Tongue (tissue), 2 donors: Measurements from ENCODE around the gene ADGRG4. TPM values are rescaled to one million over a fixed set of nuclear protein-coding genes. Genes with fewer than 3 reads are reported as not detected.

Source experiments
- DNase-seq: peaks from one replicate; pipeline ENCODE4 v3.0.0-alpha.2; 2015
- total RNA-seq: library from RNA; depleted of rRNA; stranded (reverse); fragments of >200 nt; gene quantifications from one replicate; pipeline ENCODE4 v1.2.3, GENCODE V29; 2014

Gene ADGRG4
- total RNA-seq, 1 donor from 2014 or later, result 0.10 TPM

DNA sequence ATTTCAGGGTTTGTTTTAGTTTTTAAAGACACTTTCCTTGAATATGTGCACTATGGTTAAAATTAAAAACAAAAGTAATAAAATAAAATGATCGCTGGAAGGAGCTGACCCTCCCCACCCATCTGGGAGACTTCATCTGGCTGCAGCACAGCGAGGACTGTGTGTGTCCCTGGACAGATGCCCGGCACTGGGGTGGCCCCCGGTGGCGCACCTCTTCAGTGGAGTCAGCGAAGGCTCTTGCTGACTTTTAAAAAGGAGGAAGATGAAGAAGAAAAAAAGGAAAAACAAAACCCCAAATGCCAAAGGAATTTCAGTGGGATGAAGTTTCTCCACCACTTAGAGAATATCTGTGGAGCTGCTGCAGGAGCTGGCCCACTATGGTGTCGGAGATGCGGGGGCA, 5.4 kb upstream of the ADGRG4 start:
- no peak for DNase-seq

DNA sequence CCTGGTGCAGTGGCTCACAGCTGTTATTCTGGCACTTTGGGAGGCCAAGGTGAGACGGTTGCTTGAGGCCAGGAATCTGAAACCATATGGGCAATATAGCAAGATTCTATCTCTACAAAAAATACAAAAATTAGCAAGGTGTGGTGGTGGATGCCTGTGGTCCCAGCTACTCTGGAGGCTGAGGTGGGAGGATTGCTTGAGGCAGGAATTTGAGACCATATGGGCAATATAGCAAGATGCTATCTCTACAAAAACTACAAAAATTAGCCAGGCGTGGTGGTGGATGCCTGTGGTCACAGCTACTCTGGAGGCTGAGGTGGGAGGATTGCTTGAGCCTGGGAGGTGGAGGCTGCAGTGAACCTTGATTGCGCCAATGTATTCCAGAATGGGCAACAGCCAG, 2.3 kb downstream of the ADGRG4 start:
- no peak for DNase-seq

DNA sequence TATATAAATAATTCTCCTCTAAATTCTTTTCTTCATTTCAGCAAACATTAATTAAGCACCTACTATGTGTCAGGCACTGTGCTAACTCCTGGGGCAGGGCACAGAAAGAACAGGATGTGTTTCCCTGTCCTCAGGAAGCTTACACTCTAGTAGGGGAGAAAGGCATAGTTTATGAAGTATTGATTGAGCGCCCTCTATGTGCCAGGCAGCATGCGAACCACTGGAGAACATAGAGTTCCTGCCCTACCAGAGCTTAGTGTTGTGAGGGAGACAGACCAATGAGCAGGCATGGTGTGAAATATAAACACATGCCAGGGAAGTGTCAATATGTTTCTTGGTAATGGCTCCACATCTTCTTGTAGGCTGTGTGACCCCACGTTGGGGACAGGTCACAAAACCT, 3.7 kb downstream of the ADGRG4 start:
- DNase-seq, result no peak

DNA sequence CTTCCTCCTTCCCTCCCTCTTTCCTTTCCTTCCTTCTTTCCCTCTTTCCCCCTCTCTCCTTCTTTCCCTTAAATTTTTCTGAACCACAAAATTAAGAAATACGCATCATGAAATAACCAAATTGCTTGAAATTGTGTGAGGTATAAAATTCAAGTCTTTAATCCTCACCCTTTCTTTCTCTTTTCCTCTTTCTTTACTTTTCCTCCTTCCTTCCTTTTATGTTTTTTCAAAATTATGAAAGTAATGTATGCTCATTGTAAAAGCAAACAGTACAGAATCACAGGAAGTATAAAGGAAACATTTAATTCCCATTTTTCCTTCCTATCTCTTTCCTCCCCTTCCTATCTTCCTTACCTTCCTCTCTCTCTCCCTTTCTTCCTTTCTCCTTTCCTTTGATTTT, 5.4 kb downstream of the ADGRG4 start:
- DNase-seq, result no peak

DNA sequence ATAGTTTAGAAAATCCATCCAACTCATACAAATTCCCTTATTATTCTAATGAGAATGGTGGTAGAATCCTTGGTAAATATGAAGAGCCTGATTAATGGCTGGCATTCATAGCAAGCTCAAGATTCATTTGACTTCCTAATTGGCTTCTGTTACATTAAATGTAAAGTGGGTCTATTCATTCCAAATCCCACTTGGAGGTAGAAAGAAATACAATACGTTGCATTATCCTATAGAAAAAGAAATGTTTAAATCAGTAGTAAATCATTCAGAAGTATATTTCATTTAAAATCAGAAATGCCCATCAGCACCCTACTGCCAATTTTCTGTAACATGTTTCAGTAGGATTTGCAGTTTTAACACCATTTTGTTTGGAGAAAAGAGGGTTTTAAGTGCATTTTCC, 6.7 kb downstream of the ADGRG4 start:
- DNase-seq, result no peak

DNA sequence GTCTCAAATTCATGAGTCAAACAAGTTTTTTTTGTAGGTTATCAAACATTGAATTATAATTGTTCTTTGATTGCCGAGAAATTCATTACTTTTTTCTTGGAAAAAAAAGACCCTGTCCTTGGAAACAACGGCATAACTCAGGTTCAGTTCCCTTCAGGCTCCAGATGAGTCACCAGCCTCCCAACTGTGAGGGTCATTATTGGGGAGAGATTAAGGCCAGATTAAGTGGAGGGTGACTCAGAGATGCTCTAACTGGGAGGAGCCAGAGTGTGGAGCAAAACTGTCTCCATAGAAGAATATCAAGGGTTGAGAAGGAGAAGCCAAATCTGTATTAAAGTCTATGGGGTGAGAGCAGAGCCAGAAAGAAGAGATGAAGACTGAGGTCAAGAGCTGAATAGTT, 9.6 kb downstream of the ADGRG4 start:
- DNase-seq, result no peak

DNA sequence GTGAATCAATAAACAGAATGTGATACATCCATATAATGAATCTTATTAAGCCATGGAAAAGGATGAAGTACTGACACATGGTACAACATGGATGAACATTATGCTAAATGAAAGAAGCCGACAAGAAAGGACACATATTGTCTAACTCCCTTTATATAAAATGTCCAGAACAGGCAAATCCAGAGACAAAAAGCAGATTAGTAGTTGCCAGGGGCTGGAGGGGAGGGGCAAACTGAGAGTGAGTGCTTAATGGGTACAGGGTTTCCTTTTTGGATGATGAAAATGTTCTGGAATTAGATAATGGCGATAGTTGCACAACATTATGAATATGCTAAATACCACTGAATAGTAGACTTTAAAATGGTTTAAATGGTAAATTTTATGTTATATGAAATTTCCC, 17.4 kb downstream of the ADGRG4 start:
- DNase-seq, result no peak

DNA sequence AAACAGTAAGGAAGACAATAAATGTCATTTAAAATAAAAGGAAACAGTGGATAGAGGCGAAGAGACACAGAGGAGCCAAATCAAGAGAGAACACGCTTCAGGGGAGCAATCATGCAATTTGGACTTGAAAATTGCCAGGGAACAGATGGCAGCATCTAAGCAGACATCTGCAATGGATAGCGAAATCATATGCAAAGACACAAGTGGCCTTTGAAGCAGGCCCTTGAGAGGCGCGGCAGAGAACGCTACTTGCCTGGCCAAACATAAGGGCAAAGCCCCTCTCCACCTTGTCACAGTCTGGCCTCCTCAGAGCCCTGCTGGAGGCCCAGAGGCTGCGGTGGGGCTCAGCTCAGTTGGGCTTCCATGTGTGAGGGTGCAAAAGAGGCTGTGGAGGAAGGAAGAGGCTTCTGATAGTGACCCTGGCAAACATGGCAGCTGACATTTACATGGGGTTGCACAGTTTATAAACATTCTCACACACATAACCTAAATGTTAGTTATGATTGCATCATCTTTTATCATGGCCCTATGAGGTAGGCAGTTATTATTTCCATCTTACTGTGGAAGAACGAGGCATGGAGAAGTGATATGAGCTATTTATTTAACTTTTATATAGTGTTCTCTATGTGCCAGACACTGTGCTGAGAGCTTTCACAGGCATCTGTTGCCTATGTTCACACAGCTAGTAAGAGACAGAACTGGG, 18.3 kb downstream of the ADGRG4 start:
- no peak for DNase-seq

DNA sequence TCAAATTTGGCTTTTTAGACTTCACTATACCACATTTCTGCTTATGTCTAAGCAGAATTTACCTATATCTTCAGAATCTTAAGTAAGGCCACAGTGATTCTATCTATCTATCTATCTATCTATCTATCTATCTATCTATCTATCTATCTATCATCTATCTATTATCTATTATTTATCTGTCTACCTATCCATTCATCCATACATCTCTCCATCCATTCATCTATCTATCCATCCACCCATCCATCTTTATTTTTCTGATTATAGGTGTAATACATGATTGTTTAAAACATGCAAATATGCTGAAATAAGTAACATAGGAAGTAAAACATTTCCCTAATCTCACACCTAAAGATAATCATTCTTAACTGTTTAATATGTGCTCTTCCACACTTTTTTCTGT, 18.8 kb downstream of the ADGRG4 start:
- no peak for DNase-seq

DNA sequence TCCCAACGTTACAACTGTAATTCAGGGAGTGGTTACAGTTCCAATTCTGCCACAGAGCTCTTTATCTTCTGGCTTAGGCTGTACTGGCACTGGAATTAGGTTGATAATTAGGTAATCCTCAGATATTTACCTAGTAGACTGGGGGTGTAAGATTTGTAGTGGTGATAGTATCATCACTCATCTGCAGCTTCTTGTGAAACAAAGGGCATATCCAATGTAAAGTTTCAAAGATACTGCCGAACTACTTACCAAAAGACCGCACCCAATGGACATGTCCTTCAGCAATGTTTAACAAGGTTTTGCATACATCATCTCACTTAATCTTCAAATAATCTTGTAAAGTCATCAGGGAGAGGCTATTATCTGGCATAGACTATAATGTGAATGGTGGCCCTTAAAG, 20.8 kb downstream of the ADGRG4 start:
- DNase-seq, result no peak

DNA sequence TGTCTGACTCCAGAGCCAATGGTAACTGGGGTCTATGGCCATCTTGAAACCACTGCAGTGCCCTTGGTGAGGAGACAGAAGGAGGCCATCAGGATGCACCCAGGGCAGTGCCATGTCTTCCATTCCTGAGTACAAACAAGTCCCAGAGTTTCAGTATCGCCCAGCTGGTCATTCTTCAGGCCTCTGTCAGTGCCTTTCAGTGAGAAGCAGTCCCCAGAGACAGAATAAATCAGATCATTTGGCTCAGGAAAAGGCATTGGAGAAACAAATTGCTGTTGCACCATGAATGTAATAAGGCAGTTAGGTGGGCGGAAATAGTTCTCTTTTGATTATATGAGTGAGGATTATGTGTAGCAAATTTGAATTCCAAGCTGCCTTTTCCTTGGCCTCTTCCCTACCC, 21.3 kb downstream of the ADGRG4 start:
- DNase-seq, result peak; percentile 2

DNA sequence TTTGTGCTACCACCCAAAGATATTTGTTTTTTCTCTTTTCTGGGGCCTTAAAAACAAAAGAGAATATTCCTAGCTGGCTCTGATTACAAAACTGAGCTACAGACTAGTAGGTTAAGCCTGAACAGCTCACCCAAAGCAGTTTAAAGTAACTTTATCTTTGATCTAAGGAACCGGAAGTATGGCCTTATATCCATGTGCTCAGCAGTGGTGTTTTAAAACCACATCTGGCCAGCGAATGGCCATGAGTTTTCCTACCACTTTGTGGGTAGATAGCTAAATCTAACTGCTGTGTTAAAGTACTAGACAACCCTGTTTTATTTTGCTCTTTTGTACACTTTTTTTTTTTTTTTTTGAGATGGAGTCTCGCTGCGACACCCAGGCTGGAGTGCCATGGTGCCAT, 24.6 kb downstream of the ADGRG4 start:
- DNase-seq, result no peak

DNA sequence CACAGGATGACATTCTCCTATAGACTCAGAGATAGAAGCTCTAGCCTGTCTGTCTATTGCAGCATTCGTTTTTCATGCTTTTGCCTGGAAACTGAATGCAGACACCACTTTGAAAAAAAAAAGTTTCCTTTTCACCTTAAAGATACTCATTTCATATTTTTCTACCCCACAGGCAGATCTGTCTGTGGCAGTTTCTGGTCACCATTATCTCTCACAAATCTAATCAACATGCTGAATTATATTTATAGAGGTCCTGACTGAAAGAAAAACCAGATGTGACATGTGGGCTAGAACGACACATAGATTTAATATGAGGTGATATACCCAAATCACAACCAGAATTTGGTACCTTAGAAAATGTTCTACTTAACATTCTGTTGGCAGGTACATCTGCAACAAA, 28.2 kb downstream of the ADGRG4 start:
- DNase-seq, result no peak

DNA sequence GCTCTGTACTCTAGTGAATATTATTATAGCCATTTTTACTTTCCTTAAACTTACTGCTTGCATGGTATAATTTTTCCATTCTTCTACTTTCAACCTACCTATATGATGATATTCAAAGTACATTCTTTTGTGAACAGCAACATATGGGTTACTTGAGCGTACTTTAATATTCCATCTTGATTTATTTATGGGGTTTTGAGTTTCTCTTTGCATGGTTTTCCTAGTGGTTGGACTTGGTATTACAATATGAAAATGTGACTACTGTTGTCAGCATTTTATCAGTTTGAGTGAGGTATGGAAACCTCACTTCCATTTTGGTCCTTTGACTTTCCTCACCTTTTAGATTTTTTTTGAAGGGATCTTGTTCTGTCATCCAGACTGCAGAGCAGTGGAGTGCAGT, 35.9 kb downstream of the ADGRG4 start:
- DNase-seq, result no peak

DNA sequence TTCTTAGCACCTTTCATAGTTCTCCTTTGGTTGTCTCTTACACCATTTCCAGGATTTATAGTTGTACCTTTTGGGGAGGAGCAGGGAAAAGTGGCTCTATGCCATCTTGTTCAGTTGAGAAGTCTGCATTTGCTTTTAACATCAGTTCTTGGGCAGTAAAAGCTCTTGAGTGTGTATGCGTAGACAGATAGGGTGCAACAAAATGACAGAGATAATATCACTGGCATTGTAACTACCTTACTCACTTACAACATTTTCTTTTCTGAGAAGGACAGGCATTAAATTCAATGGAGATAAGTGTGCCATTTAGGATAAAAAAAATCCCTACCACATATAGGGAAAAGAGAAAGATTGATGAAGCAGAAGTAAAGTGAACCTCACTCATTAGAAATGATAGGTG, 38.9 kb downstream of the ADGRG4 start:
- no peak for DNase-seq

DNA sequence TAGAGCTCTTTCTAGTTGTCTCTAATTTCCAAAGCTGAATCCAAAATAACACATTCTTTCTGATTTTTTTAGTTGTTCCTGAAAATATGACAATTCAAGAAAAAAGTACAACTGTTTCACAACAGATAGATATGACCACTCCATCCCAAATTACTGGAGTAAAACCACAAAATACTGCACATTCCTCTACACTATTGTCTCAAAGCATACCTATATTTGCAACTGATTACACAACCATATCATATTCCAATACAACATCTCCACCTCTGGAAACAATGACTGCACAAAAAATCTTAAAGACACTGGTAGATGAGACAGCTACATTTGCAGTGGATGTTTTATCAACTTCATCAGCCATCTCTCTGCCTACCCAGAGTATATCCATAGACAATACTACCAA, 43.6 kb downstream of the ADGRG4 start:
- no peak for DNase-seq

DNA sequence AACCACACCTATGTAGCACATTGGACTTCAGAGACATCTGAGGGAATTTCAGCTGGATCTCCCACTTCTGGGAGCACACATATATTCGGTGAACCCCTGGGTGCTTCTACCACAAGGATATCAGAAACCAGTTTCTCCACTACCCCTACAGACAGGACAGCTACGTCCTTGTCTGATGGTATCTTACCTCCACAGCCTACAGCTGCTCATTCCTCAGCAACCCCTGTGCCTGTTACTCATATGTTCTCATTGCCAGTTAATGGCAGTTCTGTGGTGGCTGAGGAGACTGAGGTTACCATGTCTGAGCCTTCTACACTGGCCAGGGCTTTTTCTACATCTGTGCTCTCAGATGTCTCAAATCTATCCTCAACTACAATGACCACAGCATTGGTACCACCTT, 45.7 kb downstream of the ADGRG4 start:
- no peak for DNase-seq

DNA sequence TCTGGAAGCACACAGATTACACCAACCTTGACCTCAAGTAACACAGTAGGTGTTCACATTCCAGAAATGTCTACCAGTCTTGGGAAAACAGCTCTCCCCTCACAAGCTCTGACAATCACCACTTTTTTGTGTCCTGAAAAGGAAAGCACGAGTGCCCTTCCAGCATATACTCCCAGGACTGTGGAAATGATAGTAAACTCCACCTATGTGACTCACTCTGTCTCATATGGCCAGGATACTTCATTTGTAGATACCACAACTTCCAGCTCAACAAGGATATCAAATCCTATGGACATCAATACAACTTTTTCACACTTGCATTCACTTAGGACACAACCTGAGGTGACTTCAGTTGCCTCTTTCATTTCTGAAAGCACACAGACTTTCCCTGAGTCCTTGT, 46.9 kb downstream of the ADGRG4 start:
- no peak for DNase-seq

DNA sequence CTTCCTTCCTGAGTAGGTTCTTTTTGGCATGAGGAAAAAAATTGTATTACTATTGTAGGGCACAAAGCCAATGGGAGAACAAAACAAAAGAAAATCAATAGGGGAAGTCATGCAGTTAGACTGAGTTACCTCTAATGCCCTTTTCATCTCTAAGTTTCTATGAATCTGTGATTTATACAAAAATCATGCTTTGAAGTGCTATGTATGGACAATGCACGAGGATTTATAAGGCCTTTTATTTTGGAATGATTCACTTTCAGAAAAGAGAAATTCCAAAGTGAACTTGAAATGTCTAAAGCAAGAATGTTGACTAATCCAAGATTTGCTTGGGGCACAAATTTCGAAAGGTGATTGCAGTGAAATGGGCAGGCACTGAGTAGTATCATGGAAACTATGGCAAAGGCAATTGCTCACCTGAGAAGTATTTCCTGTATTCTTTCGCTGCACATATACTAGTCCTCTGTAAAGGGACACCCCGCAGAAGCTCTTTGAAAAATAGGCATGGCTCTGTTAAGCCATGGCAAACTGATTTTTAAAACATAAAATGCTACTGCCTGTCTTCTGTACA, 52.8 kb downstream of the ADGRG4 start:
- DNase-seq, result no peak

DNA sequence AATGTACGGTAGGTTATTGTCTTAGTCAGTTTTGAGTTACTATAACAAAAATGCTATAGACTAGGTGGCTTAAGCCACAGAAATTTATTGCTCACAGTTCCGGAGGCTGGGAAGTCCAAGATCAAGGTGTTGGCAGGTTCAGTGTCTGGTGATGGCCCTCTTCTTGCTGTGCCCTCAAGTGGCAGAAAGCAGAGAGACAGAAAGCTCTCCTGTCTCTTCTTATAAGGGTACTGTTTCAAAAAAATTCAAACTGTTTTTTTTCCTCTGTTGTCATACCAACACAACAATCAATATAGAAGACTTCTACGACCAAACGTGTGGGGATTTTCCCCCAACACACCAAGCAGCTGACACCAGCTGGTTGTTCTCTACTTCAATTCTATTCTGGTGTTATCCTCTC, 53.4 kb downstream of the ADGRG4 start:
- no peak for DNase-seq

DNA sequence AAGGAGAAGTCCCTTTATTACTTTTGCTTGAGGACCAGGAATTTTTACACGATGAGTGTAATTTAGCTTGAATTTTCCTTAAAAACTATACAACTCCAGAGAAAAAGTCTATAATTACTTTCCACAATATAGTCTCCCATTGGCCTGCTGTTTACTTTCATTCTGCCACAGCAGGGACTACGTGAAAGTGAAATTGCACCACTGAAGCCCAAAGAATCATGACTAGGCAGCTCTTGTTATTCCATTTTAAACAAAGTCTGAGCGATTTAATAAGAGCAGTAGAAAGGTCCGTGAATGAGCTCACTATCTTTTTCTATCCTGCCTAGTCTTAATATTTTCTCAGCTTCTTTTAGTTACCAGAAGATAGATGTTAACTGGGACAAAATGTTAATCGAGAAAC, 68.6 kb downstream of the ADGRG4 start:
- no peak for DNase-seq

DNA sequence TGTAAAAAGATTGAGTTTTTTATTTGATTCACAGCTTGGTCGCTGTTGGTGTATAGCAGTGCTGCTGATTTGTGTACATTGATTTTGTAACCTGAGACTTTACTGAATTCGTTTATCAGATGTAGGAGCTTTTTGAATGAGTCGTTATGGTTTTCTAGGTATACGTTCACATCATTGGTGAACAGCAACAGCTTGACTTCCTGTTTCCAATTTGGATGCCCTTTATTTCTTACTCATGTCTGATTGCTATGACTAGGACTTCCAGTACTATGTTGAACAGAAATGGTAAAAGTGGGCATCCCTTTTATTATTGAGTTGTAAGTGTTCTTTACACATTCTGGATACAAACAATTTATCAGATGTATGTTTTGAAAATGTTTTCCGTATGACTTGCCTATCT, 76.0 kb downstream of the ADGRG4 start:
- DNase-seq, result no peak

DNA sequence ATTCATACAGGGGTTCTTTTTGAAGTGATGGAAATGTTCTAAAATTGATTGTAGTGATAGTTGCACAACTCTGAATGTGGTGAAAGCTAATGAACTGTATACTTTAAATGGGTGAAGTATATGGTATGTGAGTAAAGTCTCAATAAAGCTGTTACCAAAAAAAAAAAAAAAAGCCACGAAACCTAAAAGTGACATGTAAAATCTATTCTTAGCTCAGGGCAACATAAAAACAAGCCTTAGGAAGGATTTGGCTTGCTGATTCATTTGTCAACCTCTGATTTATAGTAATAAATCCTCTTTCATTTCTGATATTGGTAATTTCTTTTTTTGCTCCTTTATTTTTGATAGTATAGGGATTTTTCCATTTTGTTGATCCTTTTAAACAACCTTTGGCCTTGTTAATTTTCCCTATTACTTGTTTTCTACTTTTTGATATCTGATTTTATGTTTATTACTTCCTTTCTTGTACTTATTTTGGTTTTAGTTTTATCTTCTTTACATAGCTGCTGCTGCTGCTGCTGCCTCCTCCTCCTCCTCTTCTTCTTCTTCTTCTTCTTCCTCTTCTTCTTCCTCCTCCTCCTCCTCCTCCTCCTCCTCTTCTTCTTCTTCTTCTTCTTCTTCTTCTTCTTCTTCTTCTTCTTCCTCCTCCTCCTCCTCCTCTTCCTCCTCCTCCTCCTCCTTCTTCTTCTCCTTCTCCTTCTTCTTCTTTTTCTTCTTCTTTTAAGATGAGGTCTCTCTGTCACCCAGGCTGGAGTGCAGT, 79.4 kb downstream of the ADGRG4 start:
- no peak for DNase-seq

DNA sequence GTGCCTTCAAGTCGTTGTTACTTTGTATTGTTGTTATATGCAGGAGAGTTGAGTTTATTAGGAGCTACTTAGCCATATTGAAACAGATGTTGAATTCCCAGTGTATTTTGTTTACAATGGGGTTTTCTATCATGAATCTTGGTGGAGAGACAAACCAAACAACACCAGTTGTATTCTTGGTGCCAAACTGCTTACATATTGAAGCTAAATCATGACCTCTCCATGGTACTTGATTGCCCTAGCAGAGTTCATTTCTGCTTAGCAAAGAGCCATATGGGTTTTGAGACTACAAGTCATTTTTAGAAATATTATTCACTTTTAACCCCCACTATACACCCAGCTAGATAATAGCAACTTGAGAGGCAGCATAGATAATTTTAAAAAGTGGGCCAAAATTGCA, 85.4 kb downstream of the ADGRG4 start:
- DNase-seq, result no peak
